Measurements from ENCODE around the gene TEKT1. TPM values are rescaled to one million over a fixed set of nuclear protein-coding genes. Genes with fewer than 3 reads are reported as not detected.

The TEKT1 gene
- total and polyA plus RNA-seq, 4 donors: not detected

DNA sequence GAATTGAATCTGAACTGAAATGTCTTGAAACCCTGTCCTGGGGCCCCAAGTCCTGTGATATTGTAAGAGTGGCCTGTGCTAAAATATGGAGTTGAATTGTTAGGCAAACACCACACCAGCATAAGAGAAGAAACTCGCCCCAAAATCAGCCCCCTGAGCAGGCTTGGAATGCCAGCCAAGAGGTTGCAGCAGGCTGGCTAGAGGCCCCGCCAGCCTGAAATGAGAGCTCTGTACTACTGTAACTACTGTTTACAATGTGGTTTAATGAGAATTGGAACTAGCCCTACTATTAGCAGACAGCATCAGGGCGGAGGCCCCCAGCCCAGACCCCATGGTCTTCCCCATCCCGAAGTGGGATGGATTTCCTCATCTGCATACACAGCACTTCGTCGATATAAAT is 31.8 kb downstream of the TEKT1 start:
- Histone ChIP-seq H3K4me3 (ENCODE audit: low read length in 2 of 2) (no peak overlapping the region), H3K36me3 (ENCODE audit: control insufficient read depth in 1 of 2, insufficient read depth in 2 of 2, low read length in 1 of 2) (no peaks in the 10 kb centered on the region), H3K27me3 (ENCODE audit: control insufficient read depth in 1 of 2, insufficient read depth in 2 of 2, low read length in 1 of 2) (no peaks in the 10 kb centered on the region), H3K9me3 (ENCODE audit: control insufficient read depth, low read length) (no peaks in the 10 kb centered on the region), H3K4me1 (ENCODE audit: control insufficient read depth in 1 of 2, insufficient read depth in 2 of 2, low read length in 2 of 2) (no peaks in the 10 kb centered on the region), H3K27ac (ENCODE audit: low read depth in 1 of 2, low read length in 2 of 2) (no peak overlapping the region)
- ATAC-seq (ENCODE audit: low FRiP score): no peak
- DNase-seq: no peak
- WGBS, 2 donors: 71 to 80% methylated on average over 6 of the region's 6 CpGs
- intact Hi-C loops (cut with DNase I): no loop called here

GRCh38 chr17:6797718-6798351 is 33.7 kb downstream of the TEKT1 start:
- no peak overlapping the region for H3K27ac ChIP-seq (ENCODE audit: low read depth in 1 of 2, low read length in 2 of 2)
- DNase-seq: no peak
- no peaks in the 10 kb centered on the region for H3K27me3 ChIP-seq (ENCODE audit: control insufficient read depth in 1 of 2, insufficient read depth in 2 of 2, low read length in 1 of 2)
- WGBS, 2 donors: 72 to 78% methylated on average over 8 of the region's 8 CpGs
- H3K9me3 ChIP-seq (ENCODE audit: control insufficient read depth, low read length): no peaks in the 10 kb centered on the region
- ATAC-seq (ENCODE audit: low FRiP score): no peak
- no peaks in the 10 kb centered on the region for H3K4me1 ChIP-seq (ENCODE audit: control insufficient read depth in 1 of 2, insufficient read depth in 2 of 2, low read length in 2 of 2)
- intact Hi-C loops (cut with DNase I): no loop called here
- H3K36me3 ChIP-seq (ENCODE audit: control insufficient read depth in 1 of 2, insufficient read depth in 2 of 2, low read length in 1 of 2): no peaks in the 10 kb centered on the region
- H3K4me3 ChIP-seq (ENCODE audit: low read length in 2 of 2): no peak overlapping the region

DNA sequence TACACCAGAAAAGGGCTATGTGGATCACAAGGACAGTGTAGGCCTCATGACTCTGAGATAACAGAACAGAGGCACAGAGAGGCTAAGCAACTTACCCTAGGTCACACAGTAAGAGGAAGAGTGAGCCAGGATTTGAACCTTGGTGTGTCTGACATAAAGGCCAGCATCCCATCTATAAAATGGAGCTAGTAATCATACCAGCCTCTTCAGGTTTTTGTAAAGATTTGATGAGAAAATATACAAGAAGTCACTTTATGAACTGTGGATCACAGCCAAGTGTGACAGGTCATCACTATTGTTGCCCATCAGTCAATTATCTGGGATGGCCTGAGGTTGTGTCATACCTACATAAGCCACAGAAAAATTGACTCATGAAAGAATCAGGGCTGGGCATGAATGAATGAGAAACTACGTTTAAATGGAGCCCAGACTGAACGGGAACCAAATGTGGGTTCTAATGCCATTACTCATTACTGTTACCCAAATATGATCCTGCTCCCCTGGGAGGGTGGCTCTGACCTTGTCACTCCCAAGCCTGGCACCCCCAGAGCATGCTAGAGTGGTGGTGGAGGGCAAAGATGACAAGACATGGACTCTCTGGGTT is 34.5 kb downstream of the TEKT1 start:
- Histone ChIP-seq H3K27ac (ENCODE audit: low read depth in 1 of 2, low read length in 2 of 2) (no peak overlapping the region), H3K36me3 (ENCODE audit: control insufficient read depth in 1 of 2, insufficient read depth in 2 of 2, low read length in 1 of 2) (no peaks in the 10 kb centered on the region), H3K4me3 (ENCODE audit: low read length in 2 of 2) (no peak overlapping the region), H3K27me3 (ENCODE audit: control insufficient read depth in 1 of 2, insufficient read depth in 2 of 2, low read length in 1 of 2) (no peaks in the 10 kb centered on the region), H3K9me3 (ENCODE audit: control insufficient read depth, low read length) (no peaks in the 10 kb centered on the region), H3K4me1 (ENCODE audit: control insufficient read depth in 1 of 2, insufficient read depth in 2 of 2, low read length in 2 of 2) (no peaks in the 10 kb centered on the region)
- intact Hi-C loops (cut with DNase I): no loop called here
- no peak for DNase-seq
- no peak for ATAC-seq (ENCODE audit: low FRiP score)
- 68% methylated on average over 2 of the region's 2 CpGs for WGBS, 2 donors

- intact Hi-C loops (cut with DNase I): no loop called here
- DNase-seq (no peak), ATAC-seq (ENCODE audit: low FRiP score) (no peak)
- H3K27ac ChIP-seq (ENCODE audit: low read depth in 1 of 2, low read length in 2 of 2): no peak overlapping the region
- H3K9me3 ChIP-seq (ENCODE audit: control insufficient read depth, low read length): no peaks in the 10 kb centered on the region
- no peaks in the 10 kb centered on the region for H3K36me3 ChIP-seq (ENCODE audit: control insufficient read depth in 1 of 2, insufficient read depth in 2 of 2, low read length in 1 of 2)
- H3K4me3 ChIP-seq (ENCODE audit: low read length in 2 of 2): no peak overlapping the region
- 57 to 59% methylated on average over 10 of the region's 10 CpGs for WGBS, 2 donors
- no peaks in the 10 kb centered on the region for H3K27me3 ChIP-seq (ENCODE audit: control insufficient read depth in 1 of 2, insufficient read depth in 2 of 2, low read length in 1 of 2)
- H3K4me1 ChIP-seq (ENCODE audit: control insufficient read depth in 1 of 2, insufficient read depth in 2 of 2, low read length in 2 of 2): no peaks in the 10 kb centered on the region
Observed at GRCh38 chr17:6796017-6796886, 35.3 kb downstream of the TEKT1 start.

GRCh38 chr17:6793748-6794493 is 37.6 kb downstream of the TEKT1 start:
- intact Hi-C loops (cut with DNase I): no loop called here
- DNase-seq (no peak), ATAC-seq (ENCODE audit: low FRiP score) (no peak)
- Histone ChIP-seq H3K4me1 (ENCODE audit: control insufficient read depth in 1 of 2, insufficient read depth in 2 of 2, low read length in 2 of 2) (no peaks in the 10 kb centered on the region), H3K4me3 (ENCODE audit: low read length in 2 of 2) (no peak overlapping the region), H3K9me3 (ENCODE audit: control insufficient read depth, low read length) (no peaks in the 10 kb centered on the region), H3K27me3 (ENCODE audit: control insufficient read depth in 1 of 2, insufficient read depth in 2 of 2, low read length in 1 of 2) (peaks cover 0 to 2% of the 10 kb centered on the region in 2 donors), H3K36me3 (ENCODE audit: control insufficient read depth in 1 of 2, insufficient read depth in 2 of 2, low read length in 1 of 2) (no peaks in the 10 kb centered on the region), H3K27ac (ENCODE audit: low read depth in 1 of 2, low read length in 2 of 2) (no peak overlapping the region)
- WGBS, 2 donors: 69 to 77% methylated on average over 5 of the region's 5 CpGs

- H3K4me3 ChIP-seq (ENCODE audit: low read length in 2 of 2): no peak overlapping the region
- H3K9me3 ChIP-seq (ENCODE audit: control insufficient read depth, low read length): no peaks in the 10 kb centered on the region
- DNase-seq (no peak), ATAC-seq (ENCODE audit: low FRiP score) (no peak)
- H3K27me3 ChIP-seq (ENCODE audit: control insufficient read depth in 1 of 2, insufficient read depth in 2 of 2, low read length in 1 of 2): peaks cover 0 to 2% of the 10 kb centered on the region in 2 donors
- H3K27ac ChIP-seq (ENCODE audit: low read depth in 1 of 2, low read length in 2 of 2): no peak overlapping the region
- H3K4me1 ChIP-seq (ENCODE audit: control insufficient read depth in 1 of 2, insufficient read depth in 2 of 2, low read length in 2 of 2): no peaks in the 10 kb centered on the region
- 70% methylated on average over 4 of the region's 4 CpGs for WGBS, 2 donors
- intact Hi-C loops (cut with DNase I): no loop called here
- H3K36me3 ChIP-seq (ENCODE audit: control insufficient read depth in 1 of 2, insufficient read depth in 2 of 2, low read length in 1 of 2): no peaks in the 10 kb centered on the region
Observed at GRCh38 chr17:6789146-6789545, 42.4 kb downstream of the TEKT1 start.

DNA sequence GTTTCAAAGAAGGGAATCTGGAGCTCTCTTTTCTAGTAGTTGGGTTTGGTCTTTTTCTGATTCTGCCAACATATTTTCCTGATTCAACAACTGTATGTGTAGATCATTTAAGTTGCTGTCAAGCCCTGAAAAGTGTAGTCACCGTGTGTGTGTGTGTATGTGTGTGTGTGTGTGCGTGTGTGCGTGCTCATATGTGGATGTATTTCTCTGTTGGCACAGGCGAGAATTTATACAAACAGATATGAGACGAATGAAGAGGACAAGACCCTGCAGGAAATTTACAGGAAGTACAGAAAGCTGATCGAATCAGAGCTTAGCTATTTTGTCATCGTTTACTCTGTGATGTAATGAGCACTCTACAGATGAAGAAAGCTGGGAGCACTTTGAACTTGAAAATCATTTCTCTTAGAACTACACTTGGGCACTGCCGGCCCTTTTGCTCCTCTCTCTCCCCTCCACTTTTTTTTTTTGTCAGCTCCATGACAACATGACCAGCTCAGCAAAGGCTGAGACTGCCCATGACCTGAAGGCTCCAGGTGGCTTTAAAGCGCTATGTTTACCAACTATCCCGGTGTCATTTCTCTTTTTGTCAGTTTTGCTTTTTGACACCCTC is 44.3 kb downstream of the TEKT1 start:
- no peak for ATAC-seq (ENCODE audit: low FRiP score)
- Histone ChIP-seq H3K27ac (ENCODE audit: low read depth in 1 of 2, low read length in 2 of 2) (no peak overlapping the region), H3K4me1 (ENCODE audit: control insufficient read depth in 1 of 2, insufficient read depth in 2 of 2, low read length in 2 of 2) (no peaks in the 10 kb centered on the region), H3K9me3 (ENCODE audit: control insufficient read depth, low read length) (no peaks in the 10 kb centered on the region), H3K27me3 (ENCODE audit: control insufficient read depth in 1 of 2, insufficient read depth in 2 of 2, low read length in 1 of 2) (peaks cover 0 to 2% of the 10 kb centered on the region in 2 donors), H3K36me3 (ENCODE audit: control insufficient read depth in 1 of 2, insufficient read depth in 2 of 2, low read length in 1 of 2) (no peaks in the 10 kb centered on the region), H3K4me3 (ENCODE audit: low read length in 2 of 2) (no peak overlapping the region)
- DNase-seq: no peak
- intact Hi-C loops (cut with DNase I): no loop called here
- 56 to 59% methylated on average over 10 of the region's 10 CpGs for WGBS, 2 donors

- ATAC-seq (ENCODE audit: low FRiP score) (no peak), DNase-seq (no peak)
- Histone ChIP-seq H3K4me3 (ENCODE audit: low read length in 2 of 2) (no peak overlapping the region), H3K9me3 (ENCODE audit: control insufficient read depth, low read length) (no peaks in the 10 kb centered on the region), H3K27ac (ENCODE audit: low read depth in 1 of 2, low read length in 2 of 2) (no peak overlapping the region), H3K4me1 (ENCODE audit: control insufficient read depth in 1 of 2, insufficient read depth in 2 of 2, low read length in 2 of 2) (no peaks in the 10 kb centered on the region), H3K36me3 (ENCODE audit: control insufficient read depth in 1 of 2, insufficient read depth in 2 of 2, low read length in 1 of 2) (no peaks in the 10 kb centered on the region), H3K27me3 (ENCODE audit: control insufficient read depth in 1 of 2, insufficient read depth in 2 of 2, low read length in 1 of 2) (peaks cover 0 to 2% of the 10 kb centered on the region in 2 donors)
- intact Hi-C loops (cut with DNase I): no loop called here
- 68 to 72% methylated on average over 8 of the region's 8 CpGs for WGBS, 2 donors
Observed at GRCh38 chr17:6786618-6787017, 44.9 kb downstream of the TEKT1 start.
